GM10847 (cell line): ENCODE measurements around the gene RHOV.

Experiments
- POLR2A ChIP-seq: IDR thresholded peaks from 2 replicates; pipeline ENCODE4 v1.6.1; 2011; ENCODE audit not compliant: insufficient read length; ENCODE audit errors: extremely low read depth

RHOV gene

GRCh38 chr15:40847223-40847961 lies 26.6 kb downstream of the RHOV start:
- no peak for TF ChIP-seq POLR2A

GRCh38 chr15:40846841-40847222 lies 27.2 kb downstream of the RHOV start:
- TF ChIP-seq POLR2A = no peak

DNA sequence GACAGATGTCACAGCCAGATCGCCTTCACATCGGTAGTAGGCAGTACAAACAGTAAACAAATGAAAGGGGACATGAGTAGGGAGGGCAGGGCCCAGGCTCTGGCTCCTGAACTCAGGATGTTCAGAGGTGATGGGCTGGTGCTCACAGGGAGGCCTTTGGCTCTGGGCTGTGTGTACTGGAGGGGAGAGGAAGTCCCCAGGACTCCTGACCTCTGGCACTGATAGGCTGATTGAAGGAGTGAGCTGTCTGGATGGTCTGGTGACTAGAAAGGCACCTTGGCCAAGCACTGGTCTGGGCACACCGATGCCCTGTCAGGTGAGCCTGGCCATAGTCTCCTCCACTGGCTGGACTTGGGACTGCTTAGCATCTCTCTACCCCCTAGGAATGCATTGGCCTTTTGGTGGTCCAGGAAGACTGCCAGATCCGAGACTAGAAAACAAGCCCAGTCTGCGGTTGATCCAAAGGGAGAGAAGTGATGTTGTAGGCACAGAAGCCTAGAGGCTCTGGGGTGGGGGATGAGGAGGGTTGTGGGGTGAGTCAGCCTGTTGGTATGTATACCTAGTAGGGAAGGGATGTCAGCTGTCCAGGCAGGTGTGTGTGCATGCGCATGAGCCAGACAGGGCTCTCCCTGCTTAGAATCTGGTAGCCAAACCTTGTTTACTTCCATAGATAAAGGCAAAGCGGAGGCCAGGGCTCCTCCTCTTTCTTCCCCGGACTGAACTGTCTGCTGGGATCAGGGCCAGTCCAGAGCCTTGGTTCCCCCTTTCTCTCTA lies 28.3 kb downstream of the RHOV start:
- no peak for TF ChIP-seq POLR2A

DNA sequence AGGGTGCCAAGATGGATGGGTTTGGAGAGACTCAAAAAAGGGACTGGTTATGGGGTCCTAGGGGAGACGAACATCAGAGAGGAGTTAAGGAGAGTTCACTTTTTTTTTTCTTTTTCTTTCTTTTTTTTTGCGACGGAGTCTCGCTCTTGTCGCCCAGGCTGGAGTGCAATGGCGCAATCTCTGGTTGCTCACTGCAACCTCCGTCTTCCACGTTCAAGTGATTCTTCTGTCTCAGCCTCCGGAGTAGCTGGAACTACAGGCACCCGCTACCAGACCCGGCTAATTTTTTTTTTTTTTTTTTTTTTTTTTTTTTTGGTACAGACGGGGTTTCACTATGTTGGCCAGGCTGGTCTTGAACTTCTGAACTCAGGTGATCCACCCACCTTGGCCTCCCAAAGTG lies 29.0 kb downstream of the RHOV start:
- no peak for TF ChIP-seq POLR2A

- TF ChIP-seq POLR2A = no peak
Observed at GRCh38 chr15:40844696-40845030, 29.4 kb downstream of the RHOV start.

- no peak for TF ChIP-seq POLR2A
Observed at GRCh38 chr15:40843885-40844695, 29.9 kb downstream of the RHOV start, which contains the start of gene SPINT1. TSS of gene SPINT1 (plus strand) at chr15:40844048. CDS start at chr15:40844555, 507 bp downstream.

- TF ChIP-seq POLR2A = no peak
Observed at GRCh38 chr15:40843261-40843884, 30.7 kb downstream of the RHOV start.

- no peak for TF ChIP-seq POLR2A
Observed at GRCh38 chr15:40841741-40842140, 32.3 kb downstream of the RHOV start.

DNA sequence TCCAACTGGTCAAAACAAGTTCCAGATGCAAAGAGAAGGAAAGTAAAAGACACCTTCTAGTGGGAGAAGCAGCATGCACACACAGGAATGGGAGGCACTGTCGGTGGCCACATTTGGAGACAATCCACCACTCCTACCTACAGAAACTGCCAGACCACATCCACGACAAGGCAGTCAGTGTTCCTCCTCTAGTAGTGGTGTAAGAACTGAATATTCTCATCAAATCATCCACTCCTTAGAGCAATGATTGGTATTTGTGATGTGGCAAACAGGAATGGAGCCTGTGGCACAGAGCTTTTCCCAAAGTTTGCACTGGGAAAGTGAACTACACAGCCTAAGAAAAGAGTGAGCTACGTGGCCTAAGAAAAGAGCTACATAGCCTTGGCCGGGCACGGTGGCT lies 35.3 kb downstream of the RHOV start:
- no peak for TF ChIP-seq POLR2A

DNA sequence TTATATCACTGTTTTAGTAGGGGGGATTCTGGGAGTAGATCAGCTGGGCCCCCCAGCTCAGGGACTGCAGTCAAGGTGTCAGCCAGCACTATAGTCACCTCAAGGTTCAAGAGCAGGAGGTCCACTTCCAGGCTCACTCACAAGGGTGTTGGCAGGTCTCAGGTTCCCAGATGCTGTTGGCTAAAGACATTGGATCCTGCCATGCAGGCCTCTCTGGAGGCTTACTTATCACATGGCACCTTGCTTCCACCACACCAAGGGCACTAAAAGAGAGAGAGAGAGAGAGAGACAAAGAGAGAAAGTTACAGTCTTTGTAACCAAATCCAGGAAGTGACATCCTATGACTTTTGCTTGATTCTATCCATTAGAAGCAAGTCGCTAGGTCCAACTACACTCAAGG lies 38.0 kb downstream of the RHOV start:
- no peak for TF ChIP-seq POLR2A

GRCh38 chr15:40832903-40833302 lies 41.1 kb downstream of the RHOV start:
- TF ChIP-seq POLR2A = no peak

- no peak for TF ChIP-seq POLR2A
Observed at GRCh38 chr15:40831861-40832260, 42.2 kb downstream of the RHOV start.

GRCh38 chr15:40830884-40831283 lies 43.1 kb downstream of the RHOV start:
- no peak for TF ChIP-seq POLR2A

GRCh38 chr15:40829115-40829514 lies 44.9 kb downstream of the RHOV start:
- TF ChIP-seq POLR2A = no peak

GRCh38 chr15:40828447-40829036 lies 45.5 kb downstream of the RHOV start, which contains the start of gene PPP1R14D:
TSS of gene PPP1R14D (minus strand) at chr15:40828708. CDS start at chr15:40828641, 67 bp downstream.
- no peak for TF ChIP-seq POLR2A
